ENCODE data around the gene PIGQ.

The PIGQ gene

DNA sequence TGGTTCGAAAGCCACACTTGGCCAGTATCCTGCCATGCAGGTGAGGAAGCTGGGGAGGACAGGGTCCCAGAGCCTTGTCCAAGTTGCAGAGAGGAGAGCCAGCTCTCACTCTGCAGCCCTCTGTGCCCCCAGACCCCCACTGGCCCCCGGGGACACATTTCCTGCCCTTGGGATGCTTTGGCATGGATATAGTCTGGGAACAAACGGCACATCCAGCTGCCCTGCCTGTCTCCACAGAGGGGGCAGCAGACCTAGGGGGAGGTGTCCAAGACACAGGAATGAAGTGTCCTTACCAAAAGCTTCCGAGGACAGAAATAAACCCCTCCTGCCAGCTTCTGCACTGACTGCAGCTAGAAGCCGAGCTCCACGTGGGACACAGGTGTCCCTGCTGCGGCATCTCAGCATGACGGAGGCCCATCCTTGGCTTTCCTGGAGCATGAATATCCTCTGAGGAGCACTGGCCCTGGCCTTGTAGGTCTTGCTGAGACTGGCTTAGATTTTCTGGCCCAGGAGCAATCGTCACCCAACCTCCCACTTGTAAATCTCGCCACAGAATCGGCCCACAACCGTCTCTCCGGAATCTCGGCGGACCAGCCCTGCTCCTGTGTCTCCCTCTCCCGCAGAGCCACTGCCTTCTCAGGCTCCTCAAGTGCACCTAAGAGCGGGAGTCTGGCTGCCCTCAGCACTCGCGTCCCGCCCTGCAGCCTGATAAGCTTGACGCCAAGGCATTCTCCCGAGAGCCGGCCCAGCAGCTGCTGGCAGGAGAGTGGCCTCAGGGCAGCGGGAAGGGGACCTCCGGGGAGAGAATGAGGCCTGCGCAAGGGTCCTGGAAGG, 43.4 kb upstream of the PIGQ start:
- H3K27ac ChIP-seq (ENCODE audit: poor library complexity, severe bottlenecking), result peak overlapping the region; percentile 91
- DNase-seq (ENCODE audit: low spot score), result no peak
- H3K27me3 ChIP-seq (ENCODE audit: insufficient read depth, poor library complexity, severe bottlenecking), result no peaks in the 10 kb centered on the region
- peak; percentile 1; the same call in 2 of the 3 replicates for ATAC-seq (ENCODE audit: low read depth)
- no peak for TF ChIP-seq CTCF (IDR thresholded peaks at IDR 0.05; ENCODE audit: poor library complexity, severe bottlenecking)
- peaks cover 13% of the 10 kb centered on the region for H3K4me1 ChIP-seq (ENCODE audit: insufficient read depth, poor library complexity, severe bottlenecking)
- H3K4me3 ChIP-seq (ENCODE audit: severe bottlenecking), result peak overlapping the region; percentile 62
- peaks cover 9% of the 10 kb centered on the region for H3K36me3 ChIP-seq (ENCODE audit: low read depth)
- no peaks in the 10 kb centered on the region for H3K9me3 ChIP-seq (ENCODE audit: severe bottlenecking)

- peaks cover 13% of the 10 kb centered on the region for H3K4me1 ChIP-seq (ENCODE audit: insufficient read depth, poor library complexity, severe bottlenecking)
- H3K27me3 ChIP-seq (ENCODE audit: insufficient read depth, poor library complexity, severe bottlenecking), result no peaks in the 10 kb centered on the region
- H3K9me3 ChIP-seq (ENCODE audit: severe bottlenecking), result no peaks in the 10 kb centered on the region
- peak within 1 kb of the TSS; percentile 91 for H3K27ac ChIP-seq (ENCODE audit: poor library complexity, severe bottlenecking)
- DNase-seq (ENCODE audit: low spot score) (no peak), ATAC-seq (ENCODE audit: low read depth) (peak; percentile 60)
- H3K36me3 ChIP-seq (ENCODE audit: low read depth), result peaks cover 9% of the 10 kb centered on the region
- H3K4me3 ChIP-seq (ENCODE audit: severe bottlenecking), result peak within 1 kb of the TSS; percentile 62
- TF ChIP-seq CTCF (IDR thresholded peaks at IDR 0.05; ENCODE audit: poor library complexity, severe bottlenecking), result no peak
These were observed 42.5 kb upstream of the PIGQ start, which contains the start of gene CAPN15 for GRCh38 chr16:527015-527903. Gene CAPN15, plus strand, starts transcription at chr16:527712. Its CDS starts 19,127 bp downstream, at chr16:546839.

- peaks cover 13% of the 10 kb centered on the region for H3K4me1 ChIP-seq (ENCODE audit: insufficient read depth, poor library complexity, severe bottlenecking)
- TF ChIP-seq CTCF (IDR thresholded peaks at IDR 0.05; ENCODE audit: poor library complexity, severe bottlenecking), result no peak
- no peaks in the 10 kb centered on the region for H3K27me3 ChIP-seq (ENCODE audit: insufficient read depth, poor library complexity, severe bottlenecking)
- H3K27ac ChIP-seq (ENCODE audit: poor library complexity, severe bottlenecking), result peak overlapping the region; percentile 91
- peak overlapping the region; percentile 62 for H3K4me3 ChIP-seq (ENCODE audit: severe bottlenecking)
- DNase-seq (ENCODE audit: low spot score), result no peak
- ATAC-seq (ENCODE audit: low read depth), result peak; percentile 51
- no peaks in the 10 kb centered on the region for H3K9me3 ChIP-seq (ENCODE audit: severe bottlenecking)
- peaks cover 9% of the 10 kb centered on the region for H3K36me3 ChIP-seq (ENCODE audit: low read depth)
These were observed 41.4 kb upstream of the PIGQ start for GRCh38 chr16:528111-529011.

- Histone ChIP-seq H3K27me3 (ENCODE audit: insufficient read depth, poor library complexity, severe bottlenecking) (no peaks in the 10 kb centered on the region), H3K4me3 (ENCODE audit: severe bottlenecking) (peak overlapping the region; percentile 62), H3K27ac (ENCODE audit: poor library complexity, severe bottlenecking) (peak overlapping the region; percentile 91), H3K9me3 (ENCODE audit: severe bottlenecking) (no peaks in the 10 kb centered on the region), H3K4me1 (ENCODE audit: insufficient read depth, poor library complexity, severe bottlenecking) (peaks cover 13% of the 10 kb centered on the region), H3K36me3 (ENCODE audit: low read depth) (peaks cover 9% of the 10 kb centered on the region)
- TF ChIP-seq CTCF (IDR thresholded peaks at IDR 0.05; ENCODE audit: poor library complexity, severe bottlenecking), result no peak
- ATAC-seq (ENCODE audit: low read depth) (no peak), DNase-seq (ENCODE audit: low spot score) (no peak)
These were observed 40.7 kb upstream of the PIGQ start for GRCh38 chr16:529012-529575.
